Hepatocyte (in vitro differentiated cells): ENCODE data around the gene MED4.

Source experiments
- CTCF ChIP-seq: fragments of 200-600 bp; sonication (generic); IDR thresholded peaks from 2 replicates; pipeline ENCODE4 v1.5.1; 2016; ENCODE audit warnings: antibody characterized with exemption, mild to moderate bottlenecking; ENCODE audit not compliant: poor library complexity
- EZH2 ChIP-seq: fragments of 200-600 bp; sonication (generic); IDR thresholded peaks from 2 replicates; pipeline ENCODE4 v1.6.1; 2016; ENCODE audit warnings: antibody characterized with exemption, mild to moderate bottlenecking, borderline replicate concordance
- EZH2phosphoT487 ChIP-seq: fragments of 200-600 bp; sonication (generic); IDR thresholded peaks from one replicate; pipeline ENCODE4 v1.6.1; 2018; ENCODE audit warnings: antibody characterized with exemption, mild to moderate bottlenecking, low read depth, moderate library complexity; ENCODE audit not compliant: unreplicated experiment, severe bottlenecking

- TF ChIP-seq CTCF (no peak), EZH2 (no peak), EZH2phosphoT487 (no peak)
These were observed 18.8 kb upstream of the MED4 start for GRCh38 chr13:48113756-48114130.
